GM12865 (cell line): Measurements from ENCODE around the gene COPE.

ENCODE experiments used
- DNase-seq: peaks from one replicate; pipeline ENCODE4 v3.0.0; 2010; ENCODE audit warnings: low read depth
- H3K4me3 ChIP-seq: 2 replicates; pipeline ENCODE4 v1.5.1; 2011; ENCODE audit warnings: mild to moderate bottlenecking, low read depth, low read length, control low read depth
- TF ChIP-seq, protein P1 (sequence below): IDR thresholded peaks from 2 replicates; pipeline ENCODE4 v1.5.1; 2011; ENCODE audit warnings: low read length, control low read depth, low read depth, inconsistent platforms; ENCODE audit not compliant: insufficient read depth; ENCODE audit errors: missing control alignments

Gene COPE

DNA sequence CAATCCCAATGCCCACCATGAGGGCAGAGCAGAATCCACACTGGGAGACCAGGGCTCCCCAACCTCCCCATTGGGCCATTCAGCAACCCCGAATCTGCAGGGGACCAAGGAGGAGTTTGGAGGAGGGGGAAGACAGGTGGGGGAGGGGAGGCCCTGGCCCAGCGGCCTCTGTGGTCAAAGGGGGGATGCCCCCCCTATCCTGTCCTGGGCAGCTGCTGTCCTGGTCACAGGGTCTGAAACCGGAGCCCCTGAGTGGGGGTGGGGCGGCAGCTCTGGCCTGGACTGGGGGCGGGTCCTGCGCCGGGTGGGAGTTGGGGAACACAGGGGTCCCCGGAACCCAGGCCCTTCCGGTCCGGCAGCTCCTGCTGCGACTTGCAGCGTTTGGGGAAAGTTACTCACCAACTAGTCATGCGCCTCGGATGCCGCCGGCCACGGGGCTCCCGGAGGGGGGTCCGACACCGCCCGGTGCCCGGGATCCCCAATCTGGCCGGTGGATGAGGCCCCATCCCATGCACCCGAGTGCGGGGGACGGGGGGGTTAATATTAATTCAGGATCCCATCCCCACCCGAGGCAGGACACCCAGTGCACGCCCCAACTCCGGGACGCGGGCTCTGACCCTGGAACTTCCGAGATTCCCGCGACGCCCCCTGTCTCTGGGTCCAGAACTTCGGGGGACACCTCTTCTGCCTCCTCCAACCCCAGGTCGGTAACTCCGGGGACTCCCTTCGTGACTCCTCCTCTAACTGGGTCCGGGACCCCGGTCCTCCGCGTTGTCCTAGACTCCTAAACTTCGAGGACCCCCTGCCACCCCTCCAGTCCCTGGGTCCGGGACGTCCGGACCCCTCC lies 21.0 kb upstream of the COPE start:
- TF ChIP-seq, protein P1, sequence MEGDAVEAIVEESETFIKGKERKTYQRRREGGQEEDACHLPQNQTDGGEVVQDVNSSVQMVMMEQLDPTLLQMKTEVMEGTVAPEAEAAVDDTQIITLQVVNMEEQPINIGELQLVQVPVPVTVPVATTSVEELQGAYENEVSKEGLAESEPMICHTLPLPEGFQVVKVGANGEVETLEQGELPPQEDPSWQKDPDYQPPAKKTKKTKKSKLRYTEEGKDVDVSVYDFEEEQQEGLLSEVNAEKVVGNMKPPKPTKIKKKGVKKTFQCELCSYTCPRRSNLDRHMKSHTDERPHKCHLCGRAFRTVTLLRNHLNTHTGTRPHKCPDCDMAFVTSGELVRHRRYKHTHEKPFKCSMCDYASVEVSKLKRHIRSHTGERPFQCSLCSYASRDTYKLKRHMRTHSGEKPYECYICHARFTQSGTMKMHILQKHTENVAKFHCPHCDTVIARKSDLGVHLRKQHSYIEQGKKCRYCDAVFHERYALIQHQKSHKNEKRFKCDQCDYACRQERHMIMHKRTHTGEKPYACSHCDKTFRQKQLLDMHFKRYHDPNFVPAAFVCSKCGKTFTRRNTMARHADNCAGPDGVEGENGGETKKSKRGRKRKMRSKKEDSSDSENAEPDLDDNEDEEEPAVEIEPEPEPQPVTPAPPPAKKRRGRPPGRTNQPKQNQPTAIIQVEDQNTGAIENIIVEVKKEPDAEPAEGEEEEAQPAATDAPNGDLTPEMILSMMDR, result no peak
- DNase-seq, result no peak
- H3K4me3 ChIP-seq, result peak overlapping the region; percentile 80

DNA sequence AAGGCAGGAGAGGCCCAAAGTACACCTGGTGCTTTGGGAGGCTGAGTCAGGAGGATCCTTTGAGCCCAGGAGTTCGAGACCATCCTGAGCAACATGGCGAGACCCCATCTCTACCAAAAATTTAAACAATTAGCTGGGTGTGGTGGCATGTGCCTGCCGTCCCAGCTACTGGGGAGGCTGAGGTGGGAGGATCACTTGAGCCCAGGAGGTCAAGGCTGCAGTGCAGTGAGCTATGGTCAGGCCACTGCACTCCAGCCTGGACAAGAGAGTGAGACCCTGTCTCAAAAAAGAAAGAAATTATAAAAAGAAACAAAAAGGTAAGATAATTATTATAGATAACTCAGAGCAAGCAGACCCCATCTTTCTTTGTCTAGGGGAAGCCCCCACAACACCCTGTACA lies 20.0 kb upstream of the COPE start:
- TF ChIP-seq, protein P1, result no peak
- no peak overlapping the region for H3K4me3 ChIP-seq

DNA sequence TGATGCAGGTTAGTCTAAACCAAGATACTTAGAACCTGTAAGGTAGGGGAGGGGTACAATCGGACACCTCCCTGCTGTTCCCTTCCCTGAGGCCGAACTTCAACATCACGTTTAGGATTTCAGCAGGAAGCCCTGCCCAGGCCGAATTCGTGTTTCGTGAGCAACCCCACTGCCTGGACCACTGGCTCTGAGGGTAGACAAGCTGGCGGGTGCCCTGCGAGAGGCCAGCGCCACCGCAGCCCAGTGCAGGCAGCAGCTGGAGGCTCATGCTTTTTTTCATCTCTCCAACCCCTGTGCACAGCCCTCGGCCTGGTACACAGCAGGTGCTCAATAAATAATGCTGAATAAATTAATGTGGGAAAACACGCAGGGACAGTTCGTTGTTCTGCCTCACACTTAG lies 14.1 kb upstream of the COPE start:
- H3K4me3 ChIP-seq, result no peak overlapping the region
- TF ChIP-seq, protein P1, result no peak
- no peak for DNase-seq

More for the DNA sequence above, 20.0 kb upstream of the COPE start:
- DNase-seq, result no peak

DNA sequence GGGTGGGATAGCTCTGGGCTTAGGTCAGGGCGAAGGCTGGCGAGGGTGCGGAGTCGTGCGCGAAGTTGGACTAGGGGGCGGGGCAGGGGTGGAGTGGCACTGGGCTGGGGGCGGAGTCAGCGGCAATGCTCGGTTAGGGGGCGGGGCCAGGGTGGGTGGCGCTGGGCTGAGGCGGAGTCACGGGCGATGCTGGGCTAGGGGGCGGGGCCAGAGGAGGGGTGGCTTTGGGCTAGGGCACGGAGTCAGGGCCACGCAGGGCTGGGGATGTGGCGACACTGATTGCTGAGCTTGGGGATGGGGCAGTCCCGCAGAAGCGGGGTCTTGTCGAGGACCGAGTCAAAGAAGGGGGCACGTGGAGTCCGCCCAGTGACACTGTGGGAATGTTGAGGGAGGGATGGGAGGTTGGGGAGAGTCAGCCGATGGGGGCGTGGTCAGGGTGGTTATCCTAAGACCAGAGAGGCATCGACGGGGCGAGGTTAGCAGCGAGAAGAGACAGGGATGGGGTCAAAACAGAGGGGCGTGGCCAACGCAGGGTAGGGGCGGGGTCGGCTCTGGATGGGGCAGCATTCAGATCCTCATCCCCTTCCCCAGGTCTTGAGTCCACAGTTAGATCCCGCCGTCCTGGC lies 13.1 kb upstream of the COPE start:
- TF ChIP-seq, protein P1, result no peak
- peak; percentile 75 for DNase-seq
- H3K4me3 ChIP-seq, result no peak overlapping the region

DNA sequence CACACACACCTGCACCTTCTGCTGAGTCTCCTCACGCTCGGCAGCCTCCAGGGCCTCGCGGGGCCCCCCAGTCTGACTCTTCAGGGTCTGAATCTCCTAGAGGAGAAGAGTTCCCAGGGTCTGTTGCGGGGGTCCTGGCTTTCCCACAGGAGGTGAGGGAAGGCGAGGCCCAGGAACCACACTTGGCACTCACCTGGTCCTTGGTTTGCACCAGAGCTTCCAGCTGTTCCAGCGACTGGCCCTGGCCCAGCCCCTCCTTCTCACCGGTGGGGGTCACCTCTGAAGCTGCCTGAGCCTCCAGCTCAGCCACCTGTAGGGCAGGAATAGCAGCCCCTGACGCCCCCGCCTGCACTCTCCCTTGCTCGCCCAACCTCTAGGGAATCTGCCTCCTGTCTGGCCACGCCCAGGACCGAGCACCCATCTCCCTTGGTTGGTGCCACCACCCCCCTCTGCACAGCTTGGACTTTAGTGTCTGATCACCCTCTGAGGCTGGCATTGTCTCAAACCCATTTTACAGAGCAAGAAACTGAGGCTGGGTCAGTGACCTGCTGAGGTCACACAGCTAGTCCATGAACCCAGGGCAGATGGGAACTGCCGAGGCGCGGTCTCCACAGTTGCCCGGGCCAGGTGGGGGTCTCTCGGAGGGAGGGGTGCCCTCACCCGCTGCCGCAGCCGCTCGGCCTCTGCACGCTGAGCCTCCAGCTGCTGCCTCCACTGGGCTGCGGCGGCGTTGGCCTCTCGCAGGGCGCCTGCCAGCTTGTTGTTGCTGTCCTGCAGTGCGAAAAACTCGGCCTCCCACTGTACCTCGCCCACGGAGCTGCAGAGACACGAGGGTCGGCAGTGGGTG lies 12.4 kb upstream of the COPE start:
- H3K4me3 ChIP-seq, result no peak overlapping the region
- DNase-seq, result no peak
- TF ChIP-seq, protein P1, result no peak

DNA sequence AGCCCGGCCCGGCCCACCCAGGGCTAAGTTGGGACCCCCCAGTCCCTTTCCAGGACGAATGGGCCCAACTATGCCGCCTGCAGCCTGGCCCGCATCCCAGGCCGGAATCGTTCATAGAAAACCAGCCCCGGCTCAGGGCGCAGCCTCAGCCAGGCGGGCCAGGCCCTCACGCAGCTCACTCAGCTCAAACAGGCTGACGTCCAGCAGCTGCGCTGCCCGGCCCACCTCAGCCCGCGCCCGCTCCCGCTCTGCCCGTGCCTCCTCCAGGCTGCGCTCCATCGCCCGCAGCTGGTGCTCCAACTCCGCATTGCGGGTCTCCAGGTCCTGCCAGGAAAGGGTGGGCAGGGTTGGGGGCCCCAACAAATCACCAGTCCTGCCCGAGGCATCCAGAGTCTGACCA lies 10.1 kb upstream of the COPE start:
- no peak for DNase-seq
- H3K4me3 ChIP-seq, result no peak overlapping the region
- TF ChIP-seq, protein P1, result no peak
